HG03025 (cell line): Measurements from ENCODE around the gene AGPAT2.
"Not testable (repeated sequence)": the region's sequence is repeated elsewhere in the genome, so short reads cannot be mapped to it uniquely, and the experiment has no call there.

Source experiments
- ATAC-seq: cut with Tn5 transposase; IDR thresholded peaks from one replicate; pipeline ENCODE4 v1.9.1; 2021; ENCODE audit warnings: mild to moderate bottlenecking, moderate library complexity; ENCODE audit not compliant: unreplicated experiment, low FRiP score

Gene AGPAT2

DNA sequence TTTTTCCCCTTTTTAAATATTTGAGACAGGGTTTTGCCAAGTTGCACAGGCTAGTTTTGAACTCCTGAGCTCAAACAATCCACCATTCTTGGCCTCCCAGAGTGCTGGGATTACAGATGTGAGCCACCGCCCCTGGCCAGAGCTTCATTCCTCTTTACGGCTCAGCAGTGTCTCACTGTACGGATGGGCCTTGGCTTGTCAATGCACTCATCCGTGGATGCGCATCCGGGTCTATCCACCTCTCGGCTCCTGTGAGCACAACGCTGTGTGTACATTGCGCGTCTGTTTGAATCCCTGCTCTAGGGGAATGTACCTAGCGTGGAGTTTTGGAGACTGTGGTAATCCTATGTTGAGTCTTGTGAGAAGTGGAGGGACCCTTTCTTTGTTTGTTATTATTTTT, 35.4 kb downstream of the AGPAT2 start:
- no peak for ATAC-seq

DNA sequence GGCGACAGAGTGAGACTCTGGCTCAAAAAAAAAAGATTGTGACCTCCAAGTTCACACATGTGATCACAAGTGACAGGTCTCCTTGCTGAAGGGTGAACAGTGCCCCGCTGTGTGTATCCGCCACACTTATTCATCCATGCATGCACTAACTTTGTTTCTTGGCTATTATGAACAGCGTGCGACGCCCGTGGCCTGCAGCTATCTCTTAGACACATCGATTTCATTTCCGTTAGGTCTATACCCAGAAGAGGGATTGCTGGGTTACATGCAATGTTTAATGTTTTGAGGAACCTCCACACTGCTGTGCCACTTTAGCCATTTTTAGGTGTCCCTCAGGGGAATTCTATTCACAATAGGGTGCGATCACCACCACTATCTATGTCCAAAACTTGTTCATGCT, 36.6 kb downstream of the AGPAT2 start:
- no peak for ATAC-seq

DNA sequence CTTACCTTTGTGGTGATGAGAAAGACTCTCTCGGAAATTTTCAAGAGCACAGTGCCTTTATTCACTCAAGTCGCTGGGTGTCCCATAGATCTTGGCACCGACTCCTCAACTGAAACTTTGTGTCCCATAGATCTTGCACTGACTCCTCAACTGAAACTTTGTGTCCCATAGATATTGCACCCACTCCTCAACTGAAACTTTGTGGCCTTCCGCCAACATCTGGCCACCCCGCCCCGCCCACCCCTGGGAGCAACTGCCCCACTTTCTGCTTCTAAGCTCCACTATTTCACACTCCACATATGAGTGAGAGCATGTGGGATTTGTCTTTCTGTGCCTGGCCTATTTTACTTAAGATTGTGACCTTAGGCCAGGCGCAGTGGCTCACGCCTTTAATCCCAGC, 37.2 kb downstream of the AGPAT2 start:
- ATAC-seq = no peak

DNA sequence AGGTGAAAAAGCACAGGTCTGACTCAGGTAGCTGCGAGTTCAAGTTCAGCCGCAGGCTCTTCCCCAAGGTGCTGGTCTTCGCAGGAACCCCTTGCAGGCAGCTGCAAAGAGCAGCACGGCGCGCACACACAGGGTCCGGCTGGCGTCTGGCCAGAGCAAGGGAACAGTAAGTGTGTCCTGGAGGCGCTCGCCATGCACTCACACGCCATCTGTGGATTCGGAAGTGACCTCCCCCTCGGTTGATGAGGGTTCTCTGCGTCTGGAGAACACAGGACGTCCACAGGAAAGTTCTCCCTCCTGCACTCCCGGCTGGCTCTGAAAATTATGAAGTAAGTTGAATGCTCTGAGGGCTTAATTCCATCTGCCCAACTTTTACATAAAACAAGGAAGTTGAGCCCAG, 38.5 kb downstream of the AGPAT2 start:
- ATAC-seq = no peak

DNA sequence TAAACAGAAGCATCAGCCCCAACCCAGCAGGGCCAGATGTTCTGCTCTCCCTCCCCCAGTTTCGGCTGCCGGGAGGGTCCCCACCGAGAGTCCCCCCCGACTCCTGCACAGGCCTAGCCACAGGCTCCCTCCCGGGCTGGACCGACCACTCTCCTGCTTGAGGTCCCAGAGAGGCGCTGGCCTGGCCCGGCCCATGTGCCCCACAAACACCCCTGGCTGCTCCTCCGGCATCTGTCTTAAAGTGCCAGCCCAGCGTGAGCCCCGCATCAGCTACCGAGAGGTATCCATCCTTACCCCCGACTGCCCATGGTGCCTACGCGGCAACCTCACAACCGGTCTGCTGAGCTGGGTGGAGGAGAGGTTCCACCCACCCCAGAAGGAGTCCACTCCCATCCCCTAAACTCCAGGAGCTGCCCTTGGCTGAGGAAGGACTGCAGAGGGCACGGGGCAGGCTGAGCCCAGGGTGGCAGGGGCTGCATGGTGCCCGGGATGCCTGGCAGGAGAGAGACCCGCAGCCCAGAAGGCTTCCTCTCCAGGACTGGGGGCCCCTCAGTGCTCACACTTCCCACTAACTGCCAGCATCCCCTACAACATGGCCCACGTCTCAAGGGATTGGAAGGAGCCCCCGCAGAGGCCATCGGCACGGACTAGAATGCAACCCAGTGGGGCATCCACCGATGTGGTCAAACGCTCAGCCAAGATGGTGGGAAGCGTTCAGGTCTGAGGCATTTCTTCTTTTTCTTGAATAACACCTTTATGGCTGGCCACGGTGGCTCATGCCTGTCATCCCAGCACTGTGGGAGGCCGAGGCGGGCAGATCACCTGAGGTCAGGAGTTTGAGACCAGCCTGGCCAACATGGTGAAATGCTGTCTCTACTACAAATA, 40.2 kb downstream of the AGPAT2 start:
- no peak for ATAC-seq

DNA sequence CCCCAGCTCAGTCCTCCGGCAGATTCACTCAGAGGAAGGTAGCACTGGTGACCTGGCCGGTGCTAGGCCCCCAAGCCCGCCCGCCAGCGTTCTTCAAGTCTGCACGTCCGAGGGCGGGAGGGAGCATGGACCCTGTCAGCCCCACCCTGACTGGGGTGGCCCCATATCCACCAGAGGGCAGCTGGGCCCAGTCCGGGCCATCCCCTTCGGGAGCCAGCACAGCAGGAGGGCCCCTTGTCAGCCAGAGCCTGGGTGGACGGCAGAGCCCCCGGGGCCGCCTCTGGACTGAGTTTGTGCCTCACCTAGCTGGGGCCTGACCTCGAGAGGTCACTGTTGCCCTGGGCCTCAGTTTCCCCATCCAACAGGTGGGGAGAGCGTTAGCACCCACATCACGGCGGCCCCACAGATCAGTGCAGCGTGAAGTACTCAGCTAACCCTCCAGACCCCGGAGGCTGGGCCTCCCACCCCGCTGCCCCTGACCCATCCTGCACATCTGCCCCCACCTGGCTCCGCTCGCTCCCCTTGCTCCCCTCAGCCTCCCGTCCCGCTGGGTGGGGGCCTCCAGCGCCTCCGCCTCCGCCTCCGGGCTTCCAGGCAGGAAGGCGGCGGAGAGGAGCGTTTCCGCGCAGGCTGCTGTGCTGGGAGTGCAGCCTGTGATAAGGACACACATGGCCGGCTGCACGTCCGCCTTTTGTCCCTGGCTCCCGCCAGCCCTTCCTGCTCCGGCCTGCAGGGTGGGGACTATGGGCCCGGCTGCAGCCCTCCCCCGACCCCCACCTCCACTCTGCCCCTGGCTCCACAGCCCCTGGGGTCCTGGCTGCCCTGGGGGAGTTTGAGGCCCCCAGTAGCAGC, 41.1 kb downstream of the AGPAT2 start:
- no peak for ATAC-seq

DNA sequence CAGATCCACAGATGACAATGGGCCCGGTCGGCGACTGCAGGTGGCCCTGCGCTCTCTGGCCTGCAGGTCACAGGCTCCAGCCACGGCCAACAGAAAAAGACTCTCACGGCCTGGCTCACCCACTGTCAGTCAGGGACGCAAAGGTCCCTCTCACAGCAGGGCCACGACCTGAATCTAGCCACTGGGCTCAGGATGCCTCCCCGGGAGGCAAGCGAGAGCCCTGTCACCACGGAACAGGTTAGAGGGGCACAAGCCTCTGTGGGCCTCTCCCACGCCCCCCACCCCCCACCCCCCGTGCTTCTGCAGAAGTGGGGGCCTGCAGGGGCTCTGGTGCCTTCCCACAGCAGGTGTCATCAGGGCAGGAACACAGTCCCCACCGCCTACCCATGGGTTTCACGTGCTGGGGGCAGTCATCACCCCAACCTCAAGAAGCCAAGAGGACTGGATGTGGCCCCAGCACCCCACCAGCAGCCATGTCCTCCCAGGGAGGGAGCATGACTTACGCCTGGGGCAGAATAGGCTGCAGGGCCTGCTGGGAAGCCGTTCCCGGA, 41.8 kb downstream of the AGPAT2 start:
- ATAC-seq = no peak

DNA sequence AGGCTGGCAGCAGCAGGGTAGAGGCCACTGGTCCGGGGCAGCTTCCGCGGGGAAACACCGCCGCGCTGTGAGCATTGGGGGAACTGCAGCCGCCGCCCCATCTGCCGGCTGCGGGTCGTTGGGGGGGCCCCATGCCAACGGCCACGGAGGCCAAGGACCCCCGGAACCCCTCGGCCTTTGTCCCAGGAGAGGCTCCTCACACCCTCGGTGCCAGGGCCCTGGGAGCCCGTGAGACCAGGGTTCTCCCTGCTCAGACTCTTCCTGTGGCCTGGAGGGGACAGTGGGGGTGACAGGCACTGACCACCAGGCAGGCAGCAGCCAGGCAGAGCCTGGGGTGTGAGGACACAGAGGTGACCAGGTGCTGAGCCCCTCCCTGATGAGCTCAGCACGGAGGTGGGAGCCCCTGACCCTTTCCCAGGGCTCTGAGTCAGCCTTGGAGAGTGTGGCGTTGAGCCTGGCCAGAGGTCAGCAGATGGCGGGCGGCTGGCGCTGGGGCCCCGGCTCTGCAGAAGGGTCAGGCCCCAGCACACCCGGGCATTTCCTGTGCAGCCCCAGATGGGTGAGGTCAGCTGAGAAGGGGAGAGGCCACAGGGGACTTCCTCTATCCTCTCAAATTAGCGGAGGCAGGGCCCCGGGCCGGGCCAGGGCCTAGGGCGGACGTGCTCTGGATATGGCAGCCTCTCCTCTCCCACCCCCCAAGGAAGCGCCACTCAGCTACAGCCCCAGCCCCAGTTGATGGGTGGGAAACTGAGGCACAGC, 42.5 kb downstream of the AGPAT2 start:
- no peak for ATAC-seq

DNA sequence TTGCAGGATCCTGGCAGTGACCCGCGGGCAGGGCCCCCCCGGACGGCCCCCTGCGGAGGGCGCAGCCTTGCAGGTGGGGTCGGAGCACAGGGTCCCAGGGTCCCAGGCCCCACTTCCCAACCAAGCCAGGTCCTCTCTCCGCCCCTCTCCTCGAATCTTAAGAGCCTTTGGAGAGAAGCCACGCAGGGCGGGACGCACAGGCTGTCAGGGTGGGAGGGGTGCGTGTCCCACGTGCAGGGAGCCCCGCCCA, 43.0 kb downstream of the AGPAT2 start:
- no peak for ATAC-seq

DNA sequence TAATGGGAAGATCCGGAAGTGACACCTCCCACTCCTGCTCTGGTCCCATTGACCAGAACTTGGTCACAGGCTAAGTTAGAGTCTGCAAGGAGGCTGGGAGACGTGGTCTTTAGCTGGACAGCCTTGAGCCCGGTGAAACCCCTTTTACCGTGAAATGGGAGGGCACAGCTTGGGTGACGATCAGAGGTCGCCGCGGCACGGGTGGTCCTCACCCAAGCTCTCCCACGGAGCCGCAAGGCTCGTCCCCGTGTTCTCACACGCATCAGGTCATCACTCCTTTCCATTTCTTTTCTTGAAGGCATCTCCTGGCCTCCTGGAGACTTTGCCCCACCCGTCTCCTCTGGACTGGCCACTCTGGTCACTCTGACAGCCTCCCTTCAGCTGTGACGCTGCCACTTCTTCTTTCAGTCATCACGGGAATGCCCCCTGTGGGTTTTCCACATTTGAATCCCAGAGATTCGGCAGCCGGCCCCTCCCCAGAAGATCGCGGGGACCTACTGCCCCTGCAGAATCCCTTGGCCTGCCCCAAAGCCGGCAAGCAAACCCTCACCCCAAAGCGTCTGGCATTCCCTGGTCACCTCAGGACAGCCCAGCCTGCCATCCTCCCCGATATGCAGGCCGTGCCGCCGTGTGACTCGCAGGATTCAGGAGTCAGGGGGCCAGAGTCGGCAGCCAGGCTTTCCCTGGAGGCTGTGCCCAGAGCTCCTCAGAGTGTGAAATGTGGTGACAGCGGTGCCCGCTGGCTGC, 43.5 kb downstream of the AGPAT2 start:
- ATAC-seq = no peak

DNA sequence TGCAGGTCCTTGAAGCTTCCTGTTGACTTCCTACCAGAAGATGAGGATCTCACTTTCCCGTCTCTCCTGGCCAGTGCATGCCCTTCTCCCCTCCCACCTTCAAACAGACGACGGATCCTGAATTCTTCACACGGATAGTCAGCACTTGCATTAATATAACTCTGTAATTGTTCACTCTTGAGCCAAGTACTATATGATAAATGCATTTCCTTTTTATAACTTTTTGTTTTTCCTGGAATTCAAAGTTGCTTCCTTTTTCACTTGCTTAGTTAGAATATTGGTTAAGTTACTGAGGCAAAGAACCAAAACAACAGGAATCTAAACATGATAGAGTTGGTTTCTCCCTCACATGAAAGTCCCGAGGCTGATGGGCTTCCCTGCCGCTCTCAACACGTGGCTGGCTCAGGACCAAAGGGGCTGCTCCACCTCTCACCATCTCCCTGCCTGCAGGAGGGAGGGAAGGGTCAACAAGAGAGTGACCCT, 44.8 kb downstream of the AGPAT2 start:
- ATAC-seq = no peak

DNA sequence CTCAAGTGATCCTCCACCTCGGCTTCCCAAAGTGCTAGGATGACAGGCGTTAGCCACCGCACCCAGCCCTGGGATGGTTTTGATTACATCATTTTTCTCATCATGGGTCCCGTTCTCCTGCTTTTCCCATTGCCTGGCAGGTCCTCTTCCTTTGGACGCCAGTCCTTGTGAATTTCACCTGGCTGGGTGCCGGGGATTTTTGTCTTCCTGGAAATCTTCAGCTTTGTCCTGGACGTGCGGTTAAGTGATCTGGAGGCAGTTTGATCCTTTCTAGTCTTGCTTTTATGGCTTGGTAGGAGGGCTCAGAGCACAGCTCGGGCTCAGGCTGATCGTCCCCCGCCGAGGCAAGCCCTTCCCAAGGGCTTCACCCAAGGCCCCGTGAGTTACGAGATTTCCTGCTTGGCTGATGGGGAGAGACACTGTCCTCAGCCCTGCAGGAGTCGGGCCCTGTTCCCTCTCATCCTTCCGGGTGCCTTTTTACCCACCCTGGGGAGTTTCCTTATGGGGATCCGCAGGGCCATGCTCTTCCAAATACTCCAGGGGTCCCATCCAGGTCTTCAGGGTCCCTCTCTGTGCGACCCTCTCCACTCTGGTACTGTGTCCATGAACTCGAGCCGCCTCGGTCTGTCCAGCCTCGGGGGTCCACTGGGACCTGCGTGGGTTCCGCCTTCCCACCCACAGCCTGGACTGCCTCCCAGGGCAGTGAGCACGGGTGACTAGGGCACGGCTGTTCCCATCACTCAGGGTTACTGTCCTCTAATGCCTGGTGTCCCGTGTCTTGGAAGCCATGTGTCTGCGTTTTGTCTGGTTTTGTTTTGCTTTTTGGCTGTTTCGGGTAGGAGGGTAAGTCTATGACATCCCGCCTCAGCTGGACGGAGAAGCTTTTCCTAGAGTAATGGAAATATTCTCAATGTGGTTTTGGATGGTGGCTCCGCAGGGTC, 46.8 kb downstream of the AGPAT2 start:
- no peak for ATAC-seq

DNA sequence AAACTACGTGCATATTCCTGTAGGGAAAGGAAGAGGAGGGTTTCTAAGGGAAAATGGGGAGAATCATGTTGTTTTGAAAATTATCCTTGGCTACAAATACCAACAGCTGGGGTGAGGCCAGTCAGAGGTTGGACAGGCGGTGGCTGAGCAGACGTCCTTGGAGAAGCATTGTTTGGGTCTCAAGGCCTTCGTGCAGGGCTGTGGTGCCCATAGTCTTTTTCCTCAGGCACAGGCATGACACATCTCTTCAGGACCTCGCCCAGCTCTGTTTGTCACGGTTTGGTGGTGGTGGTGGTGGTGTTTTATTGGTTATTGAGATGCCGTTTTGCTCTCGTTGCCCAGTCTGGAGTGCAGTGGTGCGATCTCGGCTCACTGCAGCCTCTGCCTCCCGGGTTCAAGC, 52.4 kb downstream of the AGPAT2 start:
- ATAC-seq = no peak

DNA sequence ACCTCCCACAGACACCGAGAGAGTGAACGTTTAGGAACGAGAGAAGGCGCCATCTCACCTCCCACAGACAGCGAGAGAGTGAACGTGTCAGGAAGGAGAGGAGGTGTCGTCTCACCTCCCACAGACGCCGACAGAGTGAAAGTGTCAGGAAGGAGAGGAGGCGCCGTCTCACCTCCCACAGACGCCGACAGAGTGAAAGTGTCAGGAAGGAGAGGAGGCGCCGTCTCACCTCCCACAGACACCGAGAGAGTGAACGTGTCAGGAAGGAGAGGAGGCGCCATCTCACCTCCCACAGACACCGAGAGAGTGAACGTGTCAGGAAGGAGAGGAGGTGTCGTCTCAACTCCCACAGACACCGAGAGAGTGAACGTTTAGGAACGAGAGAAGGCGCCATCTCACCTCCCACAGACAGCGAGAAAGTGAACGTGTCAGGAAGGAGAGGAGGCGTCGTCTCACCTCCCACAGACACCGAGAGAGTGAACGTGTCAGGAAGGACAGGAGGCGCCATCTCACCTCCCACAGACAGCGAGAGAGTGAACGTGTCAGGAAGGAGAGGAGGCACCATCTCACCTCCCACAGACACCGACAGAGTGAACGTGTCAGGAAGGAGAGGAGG, 54.7 kb downstream of the AGPAT2 start:
- not testable (repeated sequence) for ATAC-seq

DNA sequence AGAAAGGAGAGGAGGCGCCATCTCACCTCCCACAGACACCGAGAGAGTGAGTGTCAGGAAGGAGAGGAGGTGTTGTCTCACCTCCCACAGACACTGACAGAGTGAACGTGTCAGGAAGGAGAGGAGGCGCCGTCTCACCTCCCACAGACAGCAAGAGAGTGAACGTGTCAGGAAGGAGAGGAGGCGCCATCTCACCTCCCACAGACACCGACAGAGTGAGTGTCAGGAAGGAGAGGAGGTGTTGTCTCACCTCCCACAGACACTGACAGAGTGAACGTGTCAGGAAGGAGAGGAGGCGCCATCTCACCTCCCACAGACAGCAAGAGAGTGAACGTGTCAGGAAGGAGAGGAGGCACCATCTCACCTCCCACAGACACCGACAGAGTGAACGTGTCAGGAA, 55.2 kb downstream of the AGPAT2 start:
- ATAC-seq = not testable (repeated sequence)

DNA sequence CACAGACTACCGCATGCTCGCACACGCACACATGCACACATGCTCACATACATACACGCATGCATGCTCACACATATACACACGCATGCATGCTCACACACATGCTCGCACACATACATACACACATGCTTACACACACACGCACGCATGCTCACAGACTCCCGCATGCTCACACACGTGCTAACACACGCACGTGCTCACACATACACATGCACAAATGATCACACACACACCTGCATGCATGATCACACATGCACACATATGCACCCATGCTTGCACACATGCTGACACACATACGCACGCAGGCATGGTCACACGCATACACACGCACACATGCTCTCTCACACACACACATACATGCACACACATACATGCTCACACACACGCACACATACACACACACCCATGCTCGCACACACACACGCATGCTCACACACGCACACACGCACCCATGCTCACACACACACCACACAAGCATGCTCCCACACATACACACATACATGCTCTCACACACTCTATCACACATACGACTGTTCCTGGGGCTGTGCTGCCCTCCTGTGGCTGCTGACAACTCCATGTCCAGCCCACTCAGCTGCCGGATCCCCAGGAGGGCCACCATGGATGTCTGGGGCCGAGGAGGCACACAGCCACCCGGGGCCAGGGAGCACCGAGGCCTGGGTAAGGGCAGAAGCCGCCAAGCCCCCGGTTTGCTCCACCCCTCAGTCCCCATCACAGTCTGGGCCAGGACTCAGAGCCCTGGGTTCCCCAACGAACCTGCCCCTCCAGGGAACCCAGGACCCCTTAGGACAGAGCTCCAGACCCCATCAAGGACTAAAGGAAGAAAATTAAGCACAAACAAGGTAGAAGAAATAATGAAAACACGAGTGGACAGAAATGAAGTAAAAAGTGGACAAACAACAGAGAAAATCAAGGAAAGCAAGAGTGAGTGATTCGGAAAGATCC, 55.9 kb downstream of the AGPAT2 start:
- no peak for ATAC-seq

DNA sequence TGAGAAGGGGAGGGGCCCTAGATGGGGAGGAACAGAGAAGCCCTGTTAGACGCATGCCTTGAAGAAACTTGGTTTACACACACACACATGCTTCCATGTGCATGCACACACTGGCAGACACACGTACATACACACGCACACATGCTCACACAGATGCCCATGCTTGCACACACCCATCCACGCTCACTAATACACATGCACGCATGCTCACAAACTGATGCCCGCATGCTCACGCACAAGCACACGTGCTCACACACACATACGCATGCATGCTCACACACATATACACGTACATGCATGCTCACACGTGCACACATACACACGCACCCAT, 56.6 kb downstream of the AGPAT2 start:
- no peak for ATAC-seq
